GM12891 (cell line): ENCODE measurements around the gene SPATA18.

Source experiments
- POLR2A ChIP-seq: IDR thresholded peaks from 2 replicates; pipeline ENCODE4 v1.6.1; 2011; ENCODE audit warnings: low read depth, low read length, control low read depth
- POLR2AphosphoS5 ChIP-seq: IDR thresholded peaks from 2 replicates; pipeline ENCODE4 v1.6.1; 2011; ENCODE audit warnings: low read depth, low read length, control low read depth
- TAF1 ChIP-seq: IDR thresholded peaks from 2 replicates; pipeline ENCODE4 v1.6.1; 2011; ENCODE audit warnings: low read depth, low read length, control low read depth

- TF ChIP-seq POLR2A (no peak), TAF1 (no peak), POLR2AphosphoS5 (no peak)
These were observed 3.1 kb downstream of the SPATA18 start for GRCh38 chr4:52054254-52054653.
